ENCODE results near the gene NUBP1.
A peak's percentile ranks its signal among the peaks of the same experiment; 100 is the strongest.

NUBP1 gene

DNA sequence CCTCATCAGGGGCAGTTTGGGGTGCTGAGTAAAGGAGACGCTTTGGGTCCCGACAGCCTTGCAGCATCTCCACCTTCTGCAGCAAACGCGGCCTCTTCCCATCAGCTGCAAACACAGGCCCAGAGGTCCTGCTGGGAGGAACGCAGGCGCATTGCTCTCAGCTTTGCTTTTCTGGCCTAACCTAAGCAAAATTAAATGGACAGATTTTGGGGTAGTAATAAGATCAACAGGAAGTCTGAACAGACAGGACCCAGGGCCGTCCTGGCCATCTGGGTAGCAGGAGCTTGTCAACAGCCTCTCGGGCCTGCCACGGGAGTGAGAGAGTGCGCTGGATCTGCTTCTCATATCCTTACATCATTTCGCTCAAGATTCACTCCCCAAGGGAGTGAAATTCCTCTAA is 7.2 kb downstream of the NUBP1 start:
- TF ChIP-seq CTCF (IDR thresholded peaks at IDR 0.05; ENCODE audit: low read depth, low read length), result no peak
- no peak for DNase-seq (ENCODE audit: low read depth in 2 of 2)
- no peak overlapping the region for H3K4me3 ChIP-seq (replicated peaks in 1 of 2; ENCODE audit: low read depth in 2 of 2, low read length in 2 of 2)

DNA sequence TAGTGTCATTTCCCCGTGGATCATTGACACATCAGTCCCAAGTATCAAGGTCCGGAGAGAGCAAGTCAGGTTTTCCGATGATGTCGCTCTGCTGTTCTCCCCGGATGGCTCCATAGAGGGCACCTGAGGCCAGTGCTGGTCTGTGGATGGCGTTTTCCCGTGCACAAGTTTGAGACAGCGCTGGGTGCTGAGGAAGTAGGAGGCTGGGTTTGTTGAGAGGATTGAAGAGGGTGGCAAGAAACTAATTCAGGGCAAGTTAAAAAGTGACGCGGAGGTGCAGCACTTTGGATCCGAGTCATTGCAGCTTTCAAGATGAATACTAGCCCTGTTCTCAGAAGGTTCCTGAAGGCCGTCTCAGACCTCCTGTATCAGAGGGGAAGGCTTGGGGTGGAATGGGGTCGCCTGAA is 7.7 kb downstream of the NUBP1 start:
- no peak for DNase-seq (ENCODE audit: low read depth in 2 of 2)
- H3K4me3 ChIP-seq (replicated peaks in 1 of 2; ENCODE audit: low read depth in 2 of 2, low read length in 2 of 2), result no peak overlapping the region
- TF ChIP-seq CTCF (IDR thresholded peaks at IDR 0.05; ENCODE audit: low read depth, low read length), result no peak

GRCh38 chr16:10752843-10753523 is 9.3 kb downstream of the NUBP1 start:
- no peak for TF ChIP-seq CTCF (IDR thresholded peaks at IDR 0.05; ENCODE audit: low read depth, low read length)
- no peak for DNase-seq (ENCODE audit: low read depth in 2 of 2)
- H3K4me3 ChIP-seq (replicated peaks in 1 of 2; ENCODE audit: low read depth in 2 of 2, low read length in 2 of 2), result no peak overlapping the region

- TF ChIP-seq CTCF (IDR thresholded peaks at IDR 0.05; ENCODE audit: low read depth, low read length), result no peak
- no peak overlapping the region for H3K4me3 ChIP-seq (replicated peaks in 1 of 2; ENCODE audit: low read depth in 2 of 2, low read length in 2 of 2)
- DNase-seq (ENCODE audit: low read depth in 2 of 2), result no peak
These were observed 10.0 kb downstream of the NUBP1 start for GRCh38 chr16:10753670-10754069.

DNA sequence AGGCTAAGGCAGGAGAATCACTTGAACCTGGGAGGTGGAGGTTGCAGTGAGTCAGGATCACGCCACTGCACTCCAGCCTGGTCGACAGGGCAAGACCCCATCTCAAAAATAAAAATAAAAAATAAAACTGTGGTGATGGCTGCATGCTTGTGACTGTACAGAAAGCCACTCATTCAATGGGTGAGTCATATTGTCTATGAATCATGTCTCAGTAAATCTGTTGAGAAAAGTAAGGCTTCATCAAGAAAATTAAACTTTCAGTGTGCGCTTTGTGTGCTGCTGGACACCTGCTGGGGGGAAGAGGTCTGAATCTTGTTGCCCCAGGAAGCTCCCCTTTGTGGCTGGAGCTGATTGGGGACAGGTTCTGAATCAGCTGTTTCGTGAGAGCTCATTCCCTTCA is 11.3 kb downstream of the NUBP1 start:
- DNase-seq (ENCODE audit: low read depth in 2 of 2), result peak; percentile 17 to 58
- TF ChIP-seq CTCF (IDR thresholded peaks at IDR 0.05; ENCODE audit: low read depth, low read length), result no peak
- H3K4me3 ChIP-seq (replicated peaks in 1 of 2; ENCODE audit: low read depth in 2 of 2, low read length in 2 of 2), result no peak overlapping the region

DNA sequence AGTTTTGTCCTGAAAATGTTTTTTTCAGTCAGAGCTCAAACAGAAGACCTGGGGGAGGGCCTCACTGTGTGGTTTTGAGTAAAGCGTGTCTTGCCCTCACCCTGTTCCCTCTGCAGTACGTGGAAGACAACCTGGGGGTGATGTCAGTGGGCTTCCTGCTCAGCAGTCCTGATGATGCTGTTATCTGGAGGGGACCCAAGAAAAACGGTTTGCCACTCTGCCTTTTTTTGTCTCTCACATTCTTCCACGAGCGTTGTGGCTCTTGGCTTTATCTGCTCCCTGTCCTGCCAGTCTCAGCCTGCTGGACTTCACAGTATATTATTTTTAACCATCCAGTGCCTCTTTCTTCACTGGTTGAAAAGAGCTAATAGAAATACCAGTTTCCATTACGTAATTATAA is 12.9 kb downstream of the NUBP1 start:
- TF ChIP-seq CTCF (IDR thresholded peaks at IDR 0.05; ENCODE audit: low read depth, low read length), result no peak
- DNase-seq (ENCODE audit: low read depth in 2 of 2), result peak; percentile 15 to 25
- H3K4me3 ChIP-seq (replicated peaks in 1 of 2; ENCODE audit: low read depth in 2 of 2, low read length in 2 of 2), result no peak overlapping the region

DNA sequence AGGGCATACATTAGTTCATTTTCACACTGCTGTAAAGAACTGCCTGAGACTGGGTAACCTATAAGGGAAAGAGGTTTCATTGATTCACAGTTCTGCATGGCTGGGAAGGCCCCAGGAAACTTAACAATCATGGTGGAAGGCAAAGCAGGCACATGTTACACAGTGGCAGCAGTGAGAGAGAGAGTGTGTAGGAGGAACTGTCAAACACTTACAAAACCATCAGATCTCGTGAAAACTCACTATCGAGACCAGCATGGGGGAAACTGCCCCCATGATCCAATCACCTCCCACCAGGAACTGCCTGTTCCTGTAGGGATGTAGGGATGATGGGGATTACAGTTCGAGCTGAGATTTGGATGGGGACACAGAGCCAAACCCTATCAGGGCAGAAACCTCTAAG is 17.2 kb downstream of the NUBP1 start:
- no peak for DNase-seq (ENCODE audit: low read depth in 2 of 2)
- no peak overlapping the region for H3K4me3 ChIP-seq (replicated peaks in 1 of 2; ENCODE audit: low read depth in 2 of 2, low read length in 2 of 2)

More for the DNA sequence above, 17.2 kb downstream of the NUBP1 start:
- no peak for TF ChIP-seq CTCF (IDR thresholded peaks at IDR 0.05; ENCODE audit: low read depth, low read length)
